NCI-H187 (cell line): ENCODE results near the gene VPS35.
A peak's percentile ranks its signal among the peaks of the same experiment; 100 is the strongest.

Experiments used
- DNase-seq, 2 experiments: peaks; one replicate each; lab custom pipeline; 2025; lab: John Stamatoyannopoulos, UW

Gene VPS35

GRCh38 chr16:46688654-46689364 lies at the start of gene VPS35:
TSS of gene VPS35 (minus strand) at chr16:46689178. CDS start at chr16:46689133, 45 bp downstream.
- peak; percentile 92 to 93 for DNase-seq

- DNase-seq = no peak
Measured at GRCh38 chr16:46737621-46738214, 48.7 kb upstream of the VPS35 start.

DNA sequence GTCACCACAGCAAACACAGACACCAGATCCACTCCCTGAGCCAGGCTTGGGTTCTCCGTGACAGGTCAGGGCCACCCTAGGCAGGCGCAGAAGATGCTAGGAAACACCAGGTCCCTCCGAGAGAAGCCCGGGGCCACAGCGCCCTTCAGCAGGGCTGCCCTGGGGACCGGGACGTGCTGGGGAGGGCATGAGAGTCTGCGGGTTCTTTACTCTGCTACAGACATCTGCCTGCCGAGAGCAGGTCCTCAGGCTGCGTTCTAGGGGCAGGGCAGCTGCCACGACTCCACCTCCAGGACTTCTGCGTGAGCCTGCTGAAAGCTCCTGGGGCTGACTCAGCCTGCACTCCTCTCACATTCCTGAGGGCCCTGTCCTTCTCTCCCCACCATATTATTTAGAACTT lies 47.7 kb upstream of the VPS35 start:
- DNase-seq = no peak

GRCh38 chr16:46733319-46733830 lies 44.4 kb upstream of the VPS35 start:
- no peak for DNase-seq

GRCh38 chr16:46732561-46732960 lies 43.6 kb upstream of the VPS35 start:
- DNase-seq = no peak

DNA sequence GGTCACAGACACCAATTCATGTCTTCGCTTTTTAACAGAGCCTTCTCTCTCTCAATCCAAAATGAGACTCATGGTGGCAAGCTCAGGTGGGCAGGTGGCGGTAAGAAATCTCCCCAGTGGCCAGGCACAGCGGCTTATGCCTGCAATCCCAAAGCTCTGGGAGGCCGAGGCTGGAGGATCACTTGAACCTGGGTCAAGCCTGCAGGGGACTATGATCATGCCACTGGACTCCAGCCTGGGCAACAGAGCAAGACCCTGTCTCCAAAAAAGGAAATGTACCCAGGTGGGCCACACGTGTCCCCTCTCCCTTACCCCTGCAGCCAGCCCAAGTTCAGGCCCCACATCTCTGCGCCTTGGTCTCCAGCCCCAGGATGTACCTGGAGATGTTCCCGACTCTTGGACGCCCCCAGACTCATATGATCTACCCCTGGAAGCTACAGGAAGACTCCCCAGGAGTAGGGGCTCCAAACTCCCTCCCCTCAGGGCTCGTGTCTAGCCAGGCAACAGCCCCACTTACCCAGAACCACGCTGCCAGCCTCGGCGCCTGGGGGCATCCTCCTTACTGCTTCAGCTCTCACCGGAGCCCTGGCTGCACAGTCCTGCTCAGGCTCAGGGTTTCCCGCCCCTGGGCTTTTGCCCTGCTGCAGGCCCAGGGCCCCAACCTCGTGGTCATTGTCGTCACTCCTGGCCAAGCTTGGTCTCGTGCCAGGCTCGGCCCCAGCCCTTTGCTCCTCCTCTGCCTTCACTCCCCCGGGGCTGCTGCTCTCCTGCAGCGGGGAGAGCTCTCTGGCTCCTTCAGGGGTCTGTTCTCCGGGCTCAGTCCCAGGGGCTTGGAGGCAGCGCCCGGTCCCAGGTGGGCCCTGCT lies 42.9 kb upstream of the VPS35 start:
- no peak for DNase-seq

DNA sequence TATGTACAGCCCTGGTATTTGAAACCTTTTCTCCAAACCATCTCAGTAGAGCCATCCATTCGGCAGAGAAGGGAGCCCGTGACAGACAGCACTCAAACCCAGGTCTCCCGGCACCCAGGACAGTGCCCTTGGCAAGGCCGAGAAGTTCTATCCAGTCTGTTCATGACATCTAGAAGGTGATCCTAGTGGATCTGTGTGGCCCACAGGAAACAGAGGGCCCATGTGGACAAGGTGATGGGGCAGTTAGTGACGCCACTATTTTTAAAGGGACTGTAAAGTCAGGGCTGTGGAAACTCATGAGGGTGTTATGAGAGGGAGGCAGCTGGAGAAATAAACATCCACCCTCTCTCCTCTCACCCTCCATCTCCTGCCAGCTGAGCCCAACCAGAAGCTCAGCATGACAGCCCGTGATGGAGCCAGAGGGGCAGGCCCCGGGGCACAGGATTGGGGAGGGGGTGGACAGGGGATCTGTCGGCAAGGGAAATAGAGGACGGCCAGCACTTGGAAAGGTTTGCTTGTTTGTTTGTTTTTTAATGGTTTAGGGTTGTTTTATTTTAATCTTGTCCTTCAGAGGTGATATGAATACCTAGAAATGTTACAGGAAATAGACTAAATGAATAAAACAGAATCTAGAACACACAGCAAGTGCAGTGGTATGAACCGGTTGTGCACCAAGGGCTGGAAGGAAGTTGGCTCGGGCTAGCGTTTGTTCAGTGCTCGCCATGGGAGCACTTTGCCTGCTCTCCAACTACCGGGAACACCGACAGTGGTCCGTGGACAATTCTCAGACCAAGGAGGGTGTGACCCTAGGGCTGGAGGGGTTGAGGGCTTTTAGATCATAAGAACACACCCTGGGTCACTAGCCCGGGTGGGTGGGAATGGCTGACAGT lies 42.1 kb upstream of the VPS35 start:
- no peak for DNase-seq

- no peak for DNase-seq
Measured at GRCh38 chr16:46730126-46730525, 41.1 kb upstream of the VPS35 start.

GRCh38 chr16:46729326-46729995 lies 40.5 kb upstream of the VPS35 start:
- DNase-seq = no peak

DNA sequence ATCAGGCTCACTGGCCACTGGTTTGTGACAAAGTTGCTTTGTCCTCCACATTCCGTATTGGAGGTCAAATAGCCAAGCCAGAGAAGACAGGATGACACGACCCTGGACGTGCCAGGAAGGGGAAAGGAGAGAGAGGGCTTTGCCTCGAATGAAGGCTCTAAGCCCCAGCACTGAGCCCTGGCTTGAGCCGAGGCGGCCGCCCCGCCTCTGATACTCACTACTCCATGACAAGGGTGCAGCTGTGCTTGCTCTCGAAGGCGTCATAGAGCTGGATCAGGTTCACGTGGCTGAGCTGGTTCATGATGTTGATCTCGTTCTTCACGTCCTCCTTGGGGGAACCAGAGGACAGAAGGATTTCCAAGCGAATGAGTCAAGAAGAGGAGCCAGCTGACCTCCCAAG lies 39.8 kb upstream of the VPS35 start:
- no peak for DNase-seq

- DNase-seq = no peak
Measured at GRCh38 chr16:46727630-46728029, 38.7 kb upstream of the VPS35 start.

DNA sequence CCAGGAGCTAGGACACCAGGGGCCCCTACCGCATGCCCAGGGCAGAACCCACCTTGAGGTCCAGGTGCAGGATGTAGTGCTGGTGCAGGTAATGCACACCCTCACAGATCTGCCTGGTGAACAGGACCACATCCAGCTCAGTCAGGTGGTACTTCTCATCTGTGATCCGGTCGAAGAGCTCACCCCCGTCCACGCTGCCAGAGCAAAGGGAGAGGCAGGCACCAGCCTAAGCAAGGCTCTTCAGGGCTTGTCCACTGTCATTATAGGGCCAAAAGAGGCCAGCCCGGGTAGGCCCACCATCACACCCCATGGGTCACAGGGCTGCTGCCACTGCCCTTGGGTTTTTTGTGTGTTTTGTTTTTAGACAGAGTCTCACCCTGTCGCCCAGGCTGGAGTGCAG lies 38.2 kb upstream of the VPS35 start:
- DNase-seq = no peak

- DNase-seq = no peak
Measured at GRCh38 chr16:46721885-46722284, 32.9 kb upstream of the VPS35 start.

DNA sequence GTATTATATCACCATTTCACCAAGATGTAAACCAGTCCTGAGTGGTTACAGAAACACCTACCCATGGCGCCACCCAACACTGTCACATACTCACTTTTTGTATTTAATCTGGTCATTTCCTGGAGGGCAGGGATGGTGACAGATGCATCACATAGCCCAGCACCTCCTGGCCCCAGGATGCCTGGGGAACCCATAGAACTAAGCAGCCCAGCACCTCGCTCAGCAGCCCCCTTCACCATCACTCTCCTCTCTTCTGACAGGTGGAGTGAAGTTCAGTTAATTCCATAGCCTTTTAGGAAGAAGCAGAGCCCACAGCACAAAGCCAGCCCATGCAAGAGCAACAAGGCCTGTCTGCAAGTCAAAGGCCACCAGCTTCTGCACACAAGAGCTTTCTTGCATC lies 31.6 kb upstream of the VPS35 start:
- DNase-seq = no peak

GRCh38 chr16:46719528-46719927 lies 30.6 kb upstream of the VPS35 start:
- DNase-seq = no peak

- no peak for DNase-seq
Measured at GRCh38 chr16:46718214-46718613, 29.2 kb upstream of the VPS35 start.

- no peak for DNase-seq
Measured at GRCh38 chr16:46717692-46718091, 28.7 kb upstream of the VPS35 start.

DNA sequence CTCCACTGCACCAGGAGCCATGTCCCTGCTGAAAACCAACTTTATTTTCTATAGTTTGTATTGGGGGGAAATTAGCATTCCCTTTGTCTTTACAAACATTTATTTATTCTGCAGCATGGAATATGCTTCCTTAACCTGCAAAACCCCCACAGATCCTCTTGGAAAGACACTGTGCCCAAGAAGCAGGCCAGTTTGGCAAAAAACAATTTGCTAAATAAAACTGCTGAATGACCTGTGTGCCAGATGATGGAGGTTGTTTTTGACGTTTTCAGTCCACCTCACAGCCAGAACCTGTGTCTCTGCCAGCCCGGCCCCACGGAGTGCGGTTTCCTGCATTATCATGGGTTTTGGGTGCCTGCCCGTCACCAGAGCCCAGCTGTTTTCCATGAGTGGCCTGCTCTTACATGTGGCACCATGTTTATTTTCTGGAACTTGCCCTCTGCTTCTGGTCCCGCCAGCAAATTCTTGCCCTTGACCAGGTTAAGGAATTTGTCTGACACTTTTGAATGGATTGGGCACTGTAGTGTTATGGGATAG lies 26.9 kb upstream of the VPS35 start:
- DNase-seq = no peak

GRCh38 chr16:46714797-46715591 lies 26.0 kb upstream of the VPS35 start:
- DNase-seq = no peak

- no peak for DNase-seq
Measured at GRCh38 chr16:46713634-46714033, 24.7 kb upstream of the VPS35 start.
